ENCODE data around the gene CCDC91.
"Not testable (repeated sequence)": the region's sequence is repeated elsewhere in the genome, so short reads cannot be mapped to it uniquely, and the experiment has no call there.

Gene CCDC91

DNA sequence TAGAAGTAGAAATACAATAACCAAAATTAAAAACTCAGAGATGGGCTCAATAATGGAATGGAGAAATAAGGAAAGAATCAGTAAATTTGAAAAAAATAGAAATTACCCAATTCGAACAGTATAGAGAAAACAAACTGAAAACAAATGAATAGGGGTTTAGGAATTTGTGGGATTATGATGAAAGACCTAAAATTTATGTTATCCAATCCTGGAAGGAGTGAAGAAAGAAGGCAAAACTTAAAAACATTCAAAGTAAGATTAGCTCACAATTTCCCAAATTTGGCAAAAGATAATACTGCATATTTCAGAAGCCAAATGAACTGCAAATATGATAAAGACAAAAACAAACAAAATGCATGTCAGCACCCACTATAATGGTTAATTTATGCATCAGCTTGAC is 177.1 kb downstream of the CCDC91 start:
- TF ChIP-seq, protein P1, sequence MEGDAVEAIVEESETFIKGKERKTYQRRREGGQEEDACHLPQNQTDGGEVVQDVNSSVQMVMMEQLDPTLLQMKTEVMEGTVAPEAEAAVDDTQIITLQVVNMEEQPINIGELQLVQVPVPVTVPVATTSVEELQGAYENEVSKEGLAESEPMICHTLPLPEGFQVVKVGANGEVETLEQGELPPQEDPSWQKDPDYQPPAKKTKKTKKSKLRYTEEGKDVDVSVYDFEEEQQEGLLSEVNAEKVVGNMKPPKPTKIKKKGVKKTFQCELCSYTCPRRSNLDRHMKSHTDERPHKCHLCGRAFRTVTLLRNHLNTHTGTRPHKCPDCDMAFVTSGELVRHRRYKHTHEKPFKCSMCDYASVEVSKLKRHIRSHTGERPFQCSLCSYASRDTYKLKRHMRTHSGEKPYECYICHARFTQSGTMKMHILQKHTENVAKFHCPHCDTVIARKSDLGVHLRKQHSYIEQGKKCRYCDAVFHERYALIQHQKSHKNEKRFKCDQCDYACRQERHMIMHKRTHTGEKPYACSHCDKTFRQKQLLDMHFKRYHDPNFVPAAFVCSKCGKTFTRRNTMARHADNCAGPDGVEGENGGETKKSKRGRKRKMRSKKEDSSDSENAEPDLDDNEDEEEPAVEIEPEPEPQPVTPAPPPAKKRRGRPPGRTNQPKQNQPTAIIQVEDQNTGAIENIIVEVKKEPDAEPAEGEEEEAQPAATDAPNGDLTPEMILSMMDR (IDR thresholded peaks at IDR 0.05; ENCODE audit: low read length, missing control alignments), result no peak
- H3K4me3 ChIP-seq (replicated peaks; ENCODE audit: low read depth, low read length), result no peak overlapping the region
- no peak for DNase-seq (ENCODE audit: low read depth)

DNA sequence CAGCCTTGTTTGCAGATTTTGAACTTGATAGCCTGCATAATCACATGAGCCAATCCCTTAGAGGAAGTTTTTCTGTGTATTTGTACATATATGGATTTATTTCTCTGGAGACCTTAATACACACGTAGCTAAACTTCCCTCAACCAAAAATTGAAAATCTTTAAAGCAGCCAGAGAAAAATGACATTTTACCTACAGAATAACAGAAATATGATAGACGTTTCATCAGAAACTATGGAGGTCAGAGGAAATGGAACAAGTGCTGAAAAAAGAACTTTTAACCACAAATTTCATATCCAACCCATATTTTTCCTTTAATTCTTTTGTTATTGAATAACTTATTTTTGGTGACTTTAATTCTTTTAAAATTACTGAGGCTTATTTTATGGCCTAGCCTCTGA is 177.7 kb downstream of the CCDC91 start:
- TF ChIP-seq, protein P1 (IDR thresholded peaks at IDR 0.05; ENCODE audit: low read length, missing control alignments), result no peak
- DNase-seq (ENCODE audit: low read depth), result no peak
- H3K4me3 ChIP-seq (replicated peaks; ENCODE audit: low read depth, low read length), result no peak overlapping the region

DNA sequence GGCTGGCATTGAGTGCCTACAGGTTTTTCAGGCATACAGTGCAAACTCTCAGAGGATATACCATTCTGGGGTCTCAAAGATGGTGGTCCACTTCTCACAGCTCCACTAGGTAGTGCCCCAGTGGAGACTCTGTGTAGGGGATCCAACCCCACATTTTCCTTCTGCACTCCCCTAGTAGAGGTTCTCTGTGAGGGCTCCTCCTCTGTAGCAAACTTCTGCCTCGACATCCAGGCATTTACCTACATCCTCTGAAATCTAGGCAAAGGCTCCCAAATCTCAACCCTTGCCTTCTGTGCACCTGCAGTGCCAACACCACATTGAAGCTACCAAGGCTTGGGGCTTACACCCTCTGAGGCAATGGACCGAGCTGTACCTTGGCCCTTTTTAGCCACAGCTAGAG is 179.2 kb downstream of the CCDC91 start:
- no peak overlapping the region for H3K4me3 ChIP-seq (replicated peaks; ENCODE audit: low read depth, low read length)
- TF ChIP-seq, protein P1 (IDR thresholded peaks at IDR 0.05; ENCODE audit: low read length, missing control alignments), result no peak
- DNase-seq (ENCODE audit: low read depth), result no peak

DNA sequence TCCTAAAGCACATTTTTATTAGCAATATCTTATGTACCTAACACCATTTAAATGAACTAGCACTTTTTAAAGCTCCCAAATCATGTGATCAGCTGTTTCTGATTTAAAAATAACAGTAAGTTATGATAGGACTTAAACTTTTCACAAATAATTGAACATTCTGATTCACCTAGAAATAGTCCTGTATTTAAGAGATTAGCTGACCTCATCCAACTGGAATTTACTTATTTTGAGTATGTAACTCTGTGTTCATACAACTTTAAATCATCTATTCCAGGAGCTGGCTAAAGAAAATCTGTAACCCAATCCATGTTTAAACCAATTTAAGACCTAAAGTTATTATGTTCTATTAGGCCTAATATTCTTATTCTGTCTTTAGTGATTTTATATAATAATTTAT is 184.3 kb downstream of the CCDC91 start:
- TF ChIP-seq, protein P1 (IDR thresholded peaks at IDR 0.05; ENCODE audit: low read length, missing control alignments), result no peak
- peak; percentile 33 for DNase-seq (ENCODE audit: low read depth)
- H3K4me3 ChIP-seq (replicated peaks; ENCODE audit: low read depth, low read length), result no peak overlapping the region

DNA sequence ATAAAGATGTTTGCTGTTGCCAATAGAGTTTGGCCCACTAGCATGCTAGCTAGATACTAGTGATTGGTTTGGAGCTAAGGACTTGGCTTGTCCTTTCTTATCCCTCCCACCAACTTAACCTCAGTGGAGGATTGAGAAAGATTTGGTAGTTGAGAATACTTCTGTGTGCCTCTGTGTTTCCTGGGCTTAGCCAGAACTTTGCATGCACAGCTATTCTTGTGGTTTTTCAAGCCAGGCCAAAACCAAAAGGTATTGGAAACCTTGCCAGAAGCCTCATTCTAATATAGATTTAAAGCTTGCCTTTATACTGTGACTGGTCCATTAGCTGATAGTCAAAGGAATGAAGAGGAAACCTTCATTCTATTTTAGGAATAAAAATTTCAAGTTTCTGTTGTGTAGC is 188.5 kb downstream of the CCDC91 start:
- peak; percentile 81 for DNase-seq (ENCODE audit: low read depth)
- TF ChIP-seq, protein P1 (IDR thresholded peaks at IDR 0.05; ENCODE audit: low read length, missing control alignments), result no peak
- H3K4me3 ChIP-seq (replicated peaks; ENCODE audit: low read depth, low read length), result no peak overlapping the region

DNA sequence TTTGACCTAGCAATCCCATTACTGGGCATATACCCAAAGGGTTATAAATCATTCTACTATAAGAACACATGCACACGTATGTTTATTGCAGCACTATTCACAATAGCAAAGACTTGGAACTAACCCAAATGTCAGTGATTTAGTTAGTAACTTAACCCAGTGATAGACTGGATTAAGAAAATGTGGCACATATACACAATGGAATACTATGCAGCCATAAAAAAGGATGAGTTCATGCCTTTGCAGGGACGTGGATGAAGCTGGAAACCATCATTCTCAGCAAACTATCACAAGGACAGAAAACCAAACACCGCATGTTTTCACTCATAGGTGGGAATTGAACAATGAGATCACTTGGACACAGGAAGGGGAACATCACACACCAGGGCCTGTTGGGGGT is 189.5 kb downstream of the CCDC91 start:
- not testable (repeated sequence) for H3K4me3 ChIP-seq (replicated peaks; ENCODE audit: low read depth, low read length); DNase-seq (ENCODE audit: low read depth)

DNA sequence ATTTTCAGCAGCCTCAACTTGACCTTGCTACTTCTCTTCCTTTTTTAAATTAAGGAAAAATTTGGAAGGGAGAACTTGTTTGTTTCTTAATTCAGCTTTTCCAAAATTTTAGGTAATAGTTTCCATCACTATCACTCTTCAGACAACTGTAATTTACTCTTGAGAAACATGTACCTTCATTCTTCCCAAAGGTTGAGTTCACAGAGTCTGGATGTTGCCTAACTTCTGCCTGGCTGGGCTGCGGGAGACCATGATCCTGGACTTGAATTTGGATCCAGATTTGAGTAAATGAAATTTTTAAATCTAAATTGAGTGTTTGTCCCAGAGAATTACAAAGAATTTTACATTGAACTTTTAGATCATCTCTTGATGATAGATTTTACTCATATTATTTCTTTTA is 193.1 kb downstream of the CCDC91 start:
- DNase-seq (ENCODE audit: low read depth), result no peak

More for the DNA sequence above, 193.1 kb downstream of the CCDC91 start:
- no peak overlapping the region for H3K4me3 ChIP-seq (replicated peaks; ENCODE audit: low read depth, low read length)
- TF ChIP-seq, protein P1 (IDR thresholded peaks at IDR 0.05; ENCODE audit: low read length, missing control alignments), result no peak
